Measurements from ENCODE around the gene TAX1BP1.

TAX1BP1 gene

DNA sequence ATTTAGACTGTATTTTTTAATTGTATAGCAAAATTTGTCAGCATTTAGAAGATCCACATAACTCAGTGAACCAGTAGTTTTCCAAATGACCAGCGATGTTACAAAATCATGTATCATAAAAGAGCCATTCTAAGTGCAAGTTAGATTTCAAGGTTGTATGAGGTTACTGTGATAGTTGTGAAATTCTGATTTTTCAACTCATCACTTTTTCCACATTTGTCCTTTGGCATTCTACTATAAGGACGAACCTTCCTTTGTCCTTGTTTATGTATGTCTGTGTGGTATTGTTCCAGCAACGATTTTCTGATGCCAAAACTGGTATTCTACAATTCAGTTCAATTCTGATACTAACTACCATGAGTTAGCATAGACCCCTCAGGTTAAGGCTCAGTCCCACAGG is 64.2 kb downstream of the TAX1BP1 start:
- TF ChIP-seq, protein P1, sequence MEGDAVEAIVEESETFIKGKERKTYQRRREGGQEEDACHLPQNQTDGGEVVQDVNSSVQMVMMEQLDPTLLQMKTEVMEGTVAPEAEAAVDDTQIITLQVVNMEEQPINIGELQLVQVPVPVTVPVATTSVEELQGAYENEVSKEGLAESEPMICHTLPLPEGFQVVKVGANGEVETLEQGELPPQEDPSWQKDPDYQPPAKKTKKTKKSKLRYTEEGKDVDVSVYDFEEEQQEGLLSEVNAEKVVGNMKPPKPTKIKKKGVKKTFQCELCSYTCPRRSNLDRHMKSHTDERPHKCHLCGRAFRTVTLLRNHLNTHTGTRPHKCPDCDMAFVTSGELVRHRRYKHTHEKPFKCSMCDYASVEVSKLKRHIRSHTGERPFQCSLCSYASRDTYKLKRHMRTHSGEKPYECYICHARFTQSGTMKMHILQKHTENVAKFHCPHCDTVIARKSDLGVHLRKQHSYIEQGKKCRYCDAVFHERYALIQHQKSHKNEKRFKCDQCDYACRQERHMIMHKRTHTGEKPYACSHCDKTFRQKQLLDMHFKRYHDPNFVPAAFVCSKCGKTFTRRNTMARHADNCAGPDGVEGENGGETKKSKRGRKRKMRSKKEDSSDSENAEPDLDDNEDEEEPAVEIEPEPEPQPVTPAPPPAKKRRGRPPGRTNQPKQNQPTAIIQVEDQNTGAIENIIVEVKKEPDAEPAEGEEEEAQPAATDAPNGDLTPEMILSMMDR (IDR thresholded peaks at IDR 0.05; ENCODE audit: insufficient read depth, low read length, poor library complexity, severe bottlenecking): no peak
- Histone ChIP-seq H3K36me3 (ENCODE audit: control insufficient read depth, insufficient read depth, low read length) (no peaks in the 10 kb centered on the region; the same call in 1 of the 2 replicates), H3K27me3 (replicated peaks; ENCODE audit: control insufficient read depth, insufficient read depth, low read length) (no peaks in the 10 kb centered on the region), H3K4me3 (replicated peaks; ENCODE audit: low read depth, low read length) (no peak overlapping the region)
- DNase-seq (ENCODE audit: extremely low read depth, insufficient read length): no peak

DNA sequence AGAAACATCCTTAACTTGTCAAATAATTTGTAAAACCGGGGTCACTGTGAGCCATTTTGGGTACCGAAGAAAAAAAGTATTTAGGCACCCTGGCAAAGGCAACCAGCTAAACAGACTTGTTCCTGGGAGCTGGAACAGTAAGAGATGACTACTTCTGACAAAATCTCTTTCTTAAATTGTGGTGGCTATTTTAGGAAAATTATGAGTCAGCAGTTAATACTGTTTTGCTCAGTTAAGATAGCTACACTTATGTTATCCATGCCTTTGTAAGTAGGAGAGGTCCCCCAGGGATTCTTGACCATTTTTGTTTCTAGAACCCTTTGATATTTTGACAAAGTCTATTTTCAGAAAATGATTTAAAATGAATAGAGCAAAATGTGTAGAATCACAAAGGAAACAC is 68.7 kb downstream of the TAX1BP1 start:
- DNase-seq (ENCODE audit: extremely low read depth, insufficient read length): no peak
- no peak overlapping the region for H3K4me3 ChIP-seq (replicated peaks; ENCODE audit: low read depth, low read length)
- H3K27me3 ChIP-seq (replicated peaks; ENCODE audit: control insufficient read depth, insufficient read depth, low read length): no peaks in the 10 kb centered on the region
- TF ChIP-seq, protein P1 (IDR thresholded peaks at IDR 0.05; ENCODE audit: insufficient read depth, low read length, poor library complexity, severe bottlenecking): no peak
- no peaks in the 10 kb centered on the region; the same call in none of the 2 replicates for H3K36me3 ChIP-seq (ENCODE audit: control insufficient read depth, insufficient read depth, low read length)

DNA sequence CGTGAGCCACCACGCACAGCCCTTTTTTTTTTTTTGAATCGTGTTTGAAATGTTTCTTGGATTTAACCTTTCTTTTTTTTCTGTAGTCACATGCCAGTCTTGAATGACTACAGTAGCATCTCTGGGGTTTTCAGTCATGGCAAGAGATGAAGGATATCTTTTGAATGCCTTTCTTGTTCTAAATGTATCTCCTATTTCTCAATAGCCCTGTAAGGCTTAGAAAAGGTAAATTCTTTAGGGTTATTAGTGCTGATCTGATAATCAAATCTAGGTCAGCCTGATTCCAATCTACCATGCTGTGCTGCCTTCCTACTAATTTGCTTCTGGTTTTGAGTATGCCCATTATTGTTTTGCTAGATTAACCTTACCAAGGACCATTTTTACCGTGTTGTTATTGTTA is 70.2 kb downstream of the TAX1BP1 start:
- no peaks in the 10 kb centered on the region; the same call in none of the 2 replicates for H3K36me3 ChIP-seq (ENCODE audit: control insufficient read depth, insufficient read depth, low read length)

DNA sequence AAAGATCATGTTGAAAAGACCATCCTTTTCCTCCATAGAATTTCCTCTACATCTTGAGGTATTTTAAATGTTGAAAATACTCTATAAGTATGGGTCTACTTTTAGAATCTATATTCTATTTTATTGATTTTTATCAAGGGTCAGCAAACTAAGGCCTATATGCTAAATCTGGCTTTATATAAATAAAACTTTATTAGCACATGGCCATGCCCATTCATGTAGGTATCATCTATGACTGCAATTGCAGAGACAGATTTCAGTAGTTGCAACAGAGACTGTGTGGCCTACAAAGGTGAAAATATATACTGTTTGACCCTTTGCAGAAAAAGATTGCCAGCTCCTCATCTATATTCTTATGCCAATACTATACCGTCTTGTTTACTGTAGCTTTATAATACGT is 72.7 kb downstream of the TAX1BP1 start:
- DNase-seq (ENCODE audit: extremely low read depth, insufficient read length): no peak
- TF ChIP-seq, protein P1 (IDR thresholded peaks at IDR 0.05; ENCODE audit: insufficient read depth, low read length, poor library complexity, severe bottlenecking): no peak
- no peaks in the 10 kb centered on the region; the same call in none of the 2 replicates for H3K36me3 ChIP-seq (ENCODE audit: control insufficient read depth, insufficient read depth, low read length)
- H3K27me3 ChIP-seq (replicated peaks; ENCODE audit: control insufficient read depth, insufficient read depth, low read length): no peaks in the 10 kb centered on the region
- H3K4me3 ChIP-seq (replicated peaks; ENCODE audit: low read depth, low read length): no peak overlapping the region

More for the DNA sequence above, 70.2 kb downstream of the TAX1BP1 start:
- Histone ChIP-seq H3K27me3 (replicated peaks; ENCODE audit: control insufficient read depth, insufficient read depth, low read length) (no peaks in the 10 kb centered on the region), H3K4me3 (replicated peaks; ENCODE audit: low read depth, low read length) (no peak overlapping the region)
- DNase-seq (ENCODE audit: extremely low read depth, insufficient read length): no peak
- TF ChIP-seq, protein P1 (IDR thresholded peaks at IDR 0.05; ENCODE audit: insufficient read depth, low read length, poor library complexity, severe bottlenecking): no peak

DNA sequence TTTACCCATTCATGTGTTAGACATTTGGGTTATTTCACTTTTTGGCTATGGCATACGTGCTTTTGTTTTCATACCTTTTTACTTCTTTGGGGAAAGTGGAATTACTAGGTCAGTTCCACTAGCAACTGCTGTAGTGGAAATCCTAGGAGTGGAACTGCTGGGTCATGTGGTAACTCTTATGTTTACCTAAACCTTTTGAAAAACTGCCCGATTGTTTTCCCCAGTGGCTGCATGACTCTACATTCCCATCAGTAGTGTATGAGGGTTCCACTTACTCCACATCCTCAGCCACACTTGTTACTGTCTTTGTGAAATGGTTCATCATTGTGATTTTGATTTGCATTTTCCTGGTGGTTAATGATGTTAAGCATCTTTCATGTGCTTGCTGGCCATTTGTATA is 82.3 kb downstream of the TAX1BP1 start:
- Histone ChIP-seq H3K27me3 (replicated peaks; ENCODE audit: control insufficient read depth, insufficient read depth, low read length) (no peaks in the 10 kb centered on the region), H3K4me3 (replicated peaks; ENCODE audit: low read depth, low read length) (no peak overlapping the region), H3K36me3 (ENCODE audit: control insufficient read depth, insufficient read depth, low read length) (peaks cover 2% of the 10 kb centered on the region; the same call in 1 of the 2 replicates)
- DNase-seq (ENCODE audit: extremely low read depth, insufficient read length): no peak
- TF ChIP-seq, protein P1 (IDR thresholded peaks at IDR 0.05; ENCODE audit: insufficient read depth, low read length, poor library complexity, severe bottlenecking): no peak

DNA sequence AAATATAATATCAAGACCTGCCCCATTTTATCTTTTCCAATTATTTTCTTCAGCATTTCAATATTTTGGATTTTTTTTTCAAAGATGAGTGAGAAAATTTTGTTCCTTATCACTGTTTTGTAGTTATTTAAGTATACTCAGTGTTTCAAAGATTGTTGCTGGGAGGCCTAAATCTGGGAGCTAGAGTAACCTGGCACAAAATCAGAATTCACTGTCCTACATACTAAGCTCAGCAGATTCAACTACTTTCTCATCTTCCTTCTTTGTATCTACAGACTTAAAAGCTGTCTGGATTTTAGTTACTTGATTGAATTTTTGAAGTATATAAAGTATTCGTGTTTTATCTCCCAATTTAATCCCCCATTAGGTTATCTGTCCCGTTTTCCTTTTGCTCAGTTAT is 85.9 kb downstream of the TAX1BP1 start:
- TF ChIP-seq, protein P1 (IDR thresholded peaks at IDR 0.05; ENCODE audit: insufficient read depth, low read length, poor library complexity, severe bottlenecking): no peak
- Histone ChIP-seq H3K36me3 (ENCODE audit: control insufficient read depth, insufficient read depth, low read length) (no peaks in the 10 kb centered on the region), H3K4me3 (replicated peaks; ENCODE audit: low read depth, low read length) (no peak overlapping the region), H3K27me3 (replicated peaks; ENCODE audit: control insufficient read depth, insufficient read depth, low read length) (no peaks in the 10 kb centered on the region)
- no peak for DNase-seq (ENCODE audit: extremely low read depth, insufficient read length)

Data from GM06990 (cell line).